Transverse colon (tissue), 4 donors: ENCODE results near the gene IWS1. TPM values are rescaled to one million over a fixed set of nuclear protein-coding genes. Genes with fewer than 3 reads are reported as not detected.

ENCODE experiments used
- DNase-seq: peaks from one replicate; pipeline ENCODE4 v3.0.0-alpha.2; 2019
- H3K27ac ChIP-seq, 4 donors: fragments of 200-600 bp; sonication (generic); 2 replicates each; pipeline ENCODE4 v1.5.1; 2016 to 2018; ENCODE audit warnings: inconsistent platforms in 4 of 4
- H3K27me3 ChIP-seq: fragments of 200-600 bp; sonication (generic); 2 replicates; pipeline ENCODE4 v1.5.1; 2017; ENCODE audit warnings: inconsistent platforms
- H3K36me3 ChIP-seq, 4 donors: fragments of 200-600 bp; sonication (generic); 2 replicates each; pipeline ENCODE4 v1.5.1; 2017 to 2019; ENCODE audit warnings: inconsistent platforms in 4 of 4
- H3K4me1 ChIP-seq, 4 donors: fragments of 200-600 bp; sonication (generic); 2 replicates each; pipeline ENCODE4 v1.5.1; 2017 to 2020; ENCODE audit warnings: inconsistent platforms in 4 of 4
- H3K4me3 ChIP-seq, 4 donors: fragments of 200-600 bp; sonication (generic); 1 replicate in 1 of 4; 2 replicates in 3 of 4; pipeline versions ENCODE4 v1.5.1 to v1.6.1; 2017 to 2019; ENCODE audit warnings: inconsistent platforms in 4 of 4
- H3K9me3 ChIP-seq, 2 donors: fragments of 200-600 bp; sonication (generic); 2 replicates each; pipeline ENCODE4 v1.5.1; 2017 to 2019; ENCODE audit warnings: inconsistent platforms in 2 of 2
- EP300 ChIP-seq: sonication (generic); formaldehyde crosslinking; IDR thresholded peaks from one replicate; pipeline ENCODE4 v1.6.1; 2017; ENCODE audit warnings: antibody characterized with exemption, low read depth
- POLR2A ChIP-seq: fragments of 450-650 bp; IDR thresholded peaks from one replicate; pipeline ENCODE4 v1.6.1; 2016; ENCODE audit warnings: antibody characterized with exemption, mild to moderate bottlenecking, moderate library complexity
- POLR2AphosphoS5 ChIP-seq, 3 donors: sonication (generic); formaldehyde crosslinking; IDR thresholded peaks; one replicate each; pipeline ENCODE4 v1.6.1; 2016; ENCODE audit warnings: antibody characterized with exemption in 3 of 3
- WGBS, 2 donors: methylation state at CpG; one replicate each; pipeline ENCODE4 v1.1.5; 2018; ENCODE audit warnings: low coverage in 1 of 2; 5-methylcytosine and 5-hydroxymethylcytosine counted together
- in situ Hi-C, 4 donors: fragments of 200-750 bp; cut with MboI; loops; one replicate each; pipeline versions ENCODE4 v1.15.0 to v1.15.1; 2017; ENCODE audit warnings: low sequenced_read_pairs in 3 of 4, low pct_ligation_motif_present in 1 of 4, low pct_unique_long_range_greater_than_20kb in 1 of 4
- intact Hi-C: fragments of 100-400 bp; cut with DNase I; formaldehyde crosslinking; loops from one replicate; pipeline ENCODE4 v1.15.1; 2023; ENCODE audit warnings: low total_unique reads
- total RNA-seq, 4 donors: library from RNA; depleted of rRNA; stranded (reverse); fragments of >200 nt; gene quantifications; one replicate each; pipeline ENCODE4 v1.1.0, GENCODE V29; 2016
- TF ChIP-seq, protein P1 (sequence below), 5 experiments: fragments of 200-600 bp in 3 of 5; fragments of 450-650 bp in 2 of 5; sonication (generic) in 3 of 5; IDR thresholded peaks; 1 replicate in 2 of 5; 2 replicates in 3 of 5; pipeline ENCODE4 v1.5.1; 2016 to 2017; ENCODE audit warnings: antibody characterized with exemption in 5 of 5, inconsistent platforms in 3 of 5, mild to moderate bottlenecking in 2 of 5, moderate library complexity in 1 of 5

Gene IWS1
- total RNA-seq, 4 donors from 2014 or later: 27.3 to 139 (median 45.4) TPM

DNA sequence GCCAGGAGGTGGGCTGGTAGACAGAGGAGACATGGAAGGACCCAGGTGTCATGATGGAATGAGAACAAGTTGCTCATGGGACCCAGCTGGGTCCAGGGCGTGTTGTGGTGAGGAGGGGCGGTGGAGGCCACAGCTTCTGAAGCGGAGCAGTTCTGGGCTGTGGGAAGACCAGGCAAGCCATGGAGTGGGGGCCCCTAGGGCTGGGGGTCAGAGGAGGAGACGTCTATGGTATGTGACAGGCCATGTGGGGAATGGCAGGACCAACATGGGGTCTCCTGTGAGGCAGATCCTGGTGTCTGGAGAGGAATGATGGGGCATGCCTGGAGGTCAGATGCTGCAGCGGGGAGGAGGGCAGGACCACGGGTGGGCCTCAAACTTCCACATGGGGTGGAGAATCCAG is 26.0 kb upstream of the IWS1 start:
- H3K36me3 ChIP-seq: no peaks in the 10 kb centered on the region
- no peak for DNase-seq
- no peaks in the 10 kb centered on the region for H3K4me1 ChIP-seq
- TF ChIP-seq, protein P1, sequence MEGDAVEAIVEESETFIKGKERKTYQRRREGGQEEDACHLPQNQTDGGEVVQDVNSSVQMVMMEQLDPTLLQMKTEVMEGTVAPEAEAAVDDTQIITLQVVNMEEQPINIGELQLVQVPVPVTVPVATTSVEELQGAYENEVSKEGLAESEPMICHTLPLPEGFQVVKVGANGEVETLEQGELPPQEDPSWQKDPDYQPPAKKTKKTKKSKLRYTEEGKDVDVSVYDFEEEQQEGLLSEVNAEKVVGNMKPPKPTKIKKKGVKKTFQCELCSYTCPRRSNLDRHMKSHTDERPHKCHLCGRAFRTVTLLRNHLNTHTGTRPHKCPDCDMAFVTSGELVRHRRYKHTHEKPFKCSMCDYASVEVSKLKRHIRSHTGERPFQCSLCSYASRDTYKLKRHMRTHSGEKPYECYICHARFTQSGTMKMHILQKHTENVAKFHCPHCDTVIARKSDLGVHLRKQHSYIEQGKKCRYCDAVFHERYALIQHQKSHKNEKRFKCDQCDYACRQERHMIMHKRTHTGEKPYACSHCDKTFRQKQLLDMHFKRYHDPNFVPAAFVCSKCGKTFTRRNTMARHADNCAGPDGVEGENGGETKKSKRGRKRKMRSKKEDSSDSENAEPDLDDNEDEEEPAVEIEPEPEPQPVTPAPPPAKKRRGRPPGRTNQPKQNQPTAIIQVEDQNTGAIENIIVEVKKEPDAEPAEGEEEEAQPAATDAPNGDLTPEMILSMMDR (IDR thresholded peaks at IDR 0.05): no peak
- no peak overlapping the region for H3K27ac ChIP-seq
- in situ Hi-C loops (no loop called here), intact Hi-C loops (no loop called here)
- no peaks in the 10 kb centered on the region for H3K27me3 ChIP-seq
- WGBS, 2 donors: 84 to 97% methylated on average over 3 to 6 of the region's 6 CpGs
- H3K4me3 ChIP-seq: no peak overlapping the region
- H3K9me3 ChIP-seq: peaks cover 0 to 4% of the 10 kb centered on the region in 2 donors

DNA sequence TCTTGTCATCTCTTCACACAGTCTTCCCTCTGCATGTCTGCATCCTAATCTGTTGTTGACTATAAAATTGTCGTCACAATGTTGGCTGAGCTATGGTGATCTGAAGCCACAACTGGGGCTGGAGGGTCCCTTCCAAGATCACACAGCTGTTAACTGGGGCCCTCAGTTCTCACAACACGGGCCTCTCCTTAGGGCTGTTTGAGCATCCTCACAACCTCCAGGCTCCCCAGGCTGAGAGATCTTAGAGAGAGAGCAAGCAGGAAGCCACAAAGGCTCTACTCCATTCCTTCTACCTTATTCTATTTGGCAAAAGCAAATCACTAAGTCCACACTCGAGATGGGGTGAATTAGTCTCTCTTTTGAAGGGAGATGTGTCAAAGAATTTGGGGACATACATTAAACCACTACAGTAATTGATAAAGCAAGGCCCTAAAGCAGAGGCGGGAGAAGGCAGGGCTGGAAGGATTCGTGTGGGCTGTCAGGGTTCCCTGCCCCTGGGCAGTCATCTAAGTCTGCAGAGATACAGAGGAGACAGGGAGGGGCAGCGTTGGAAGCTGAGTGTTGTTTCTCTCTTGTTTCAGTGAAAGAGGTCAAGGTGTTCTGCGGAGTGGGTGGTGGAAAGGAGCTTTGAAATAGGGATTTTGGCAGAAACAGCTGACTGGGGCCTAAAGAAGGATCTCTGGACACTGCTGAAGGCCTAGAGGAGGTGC is 25.1 kb upstream of the IWS1 start:
- no peak for DNase-seq
- 77 to 90% methylated on average over 4 to 7 of the region's 7 CpGs for WGBS, 2 donors

GRCh38 chr2:127546797-127547196 is 20.5 kb upstream of the IWS1 start:
- Histone ChIP-seq H3K27ac (no peak overlapping the region), H3K9me3 (no peaks in the 10 kb centered on the region), H3K4me1 (peaks cover 8 to 16% (median 13%) of the 10 kb centered on the region in 4 donors), H3K36me3 (no peaks in the 10 kb centered on the region), H3K27me3 (no peaks in the 10 kb centered on the region), H3K4me3 (no peak overlapping the region)
- TF ChIP-seq, protein P1 (IDR thresholded peaks at IDR 0.05): no peak
- no peak for TF ChIP-seq POLR2A
- no peak for TF ChIP-seq EP300
- no peak for TF ChIP-seq POLR2AphosphoS5 (IDR thresholded peaks at IDR 0.05)
- intact Hi-C loops (no loop called here), in situ Hi-C loops (no loop called here)
- 77 to 89% methylated on average over 3 of the region's 3 CpGs for WGBS, 2 donors
- DNase-seq: no peak

More for the DNA sequence above, 25.1 kb upstream of the IWS1 start:
- H3K4me3 ChIP-seq: no peak overlapping the region
- H3K4me1 ChIP-seq: no peaks in the 10 kb centered on the region
- no peaks in the 10 kb centered on the region for H3K9me3 ChIP-seq
- in situ Hi-C loops: no loop called here
- intact Hi-C loops: no loop called here
- H3K27ac ChIP-seq: no peak overlapping the region
- no peaks in the 10 kb centered on the region for H3K36me3 ChIP-seq
- H3K27me3 ChIP-seq: no peaks in the 10 kb centered on the region
- no peak for TF ChIP-seq POLR2AphosphoS5 (IDR thresholded peaks at IDR 0.05)
- no peak for TF ChIP-seq EP300
- TF ChIP-seq POLR2A: no peak
- TF ChIP-seq, protein P1 (IDR thresholded peaks at IDR 0.05): no peak

GRCh38 chr2:127545796-127546195 is 19.5 kb upstream of the IWS1 start:
- no peak for TF ChIP-seq POLR2AphosphoS5 (IDR thresholded peaks at IDR 0.05)
- TF ChIP-seq, protein P1 (IDR thresholded peaks at IDR 0.05): no peak
- TF ChIP-seq EP300: no peak
- TF ChIP-seq POLR2A: no peak
- no peaks in the 10 kb centered on the region for H3K36me3 ChIP-seq
- no peak for DNase-seq
- no peak overlapping the region for H3K4me3 ChIP-seq
- WGBS, 2 donors: 91% methylated on average over 1 of the region's 1 CpG; no CpG with 5 or more reads in 1 of the 2 donors
- in situ Hi-C loops: no loop called here
- H3K9me3 ChIP-seq: no peaks in the 10 kb centered on the region
- peaks cover 9 to 26% (median 21%) of the 10 kb centered on the region in 4 donors for H3K4me1 ChIP-seq
- H3K27ac ChIP-seq: no peak overlapping the region
- intact Hi-C loops: no loop called here
- H3K27me3 ChIP-seq: no peaks in the 10 kb centered on the region
